Measurements from ENCODE around the gene FNBP1. TPM values are rescaled to one million over a fixed set of nuclear protein-coding genes. Genes with fewer than 3 reads are reported as not detected.

FNBP1 gene
- polyA plus RNA-seq, 1 of the 3 experiments (the other 2 are of a cell fraction): 11.0 TPM

- ChIA-PET CTCF (interaction anchor here (0.7 to 1.7 kb wide), 2 partner anchors 64 to 238 kb away, joined by 4 to 6 read pairs; no protein-coding TSS in a partner anchor), POLR2A (no interaction called here)
- Histone ChIP-seq H3K4me2 (no peak overlapping the region), H3K27me3 (ENCODE audit: insufficient read depth) (no peaks in the 10 kb centered on the region), H3K79me2 (ENCODE audit: insufficient read depth) (no peaks in the 10 kb centered on the region), H3K36me3 (replicated peaks in 1 of 2; ENCODE audit: control insufficient read depth in 1 of 2, insufficient read depth in 2 of 2, low read length in 1 of 2) (peaks cover 0 to 8% of the 10 kb centered on the region in 2 experiments), H3K27ac (ENCODE audit: low read depth in 2 of 2, low read length in 1 of 2) (no peak overlapping the region; a peak in 1 of 4 replicates), H3K9ac (no peak overlapping the region), H3K4me1 (ENCODE audit: control insufficient read depth in 1 of 2, insufficient read depth in 2 of 2, low read depth in 1 of 2, low read length in 1 of 2) (peaks cover 0 to 11% of the 10 kb centered on the region in 2 experiments; a peak in 1 of 4 replicates), H3F3A (replicated peaks; ENCODE audit: insufficient read depth) (no peaks in the 10 kb centered on the region), H3K4me3 (ENCODE audit: low read depth in 2 of 2, low read length in 1 of 2) (no peak overlapping the region), H3K9me2 (no peaks in the 10 kb centered on the region), H4K20me1 (ENCODE audit: insufficient read depth) (no peaks in the 10 kb centered on the region), H3K9me3 (no peaks in the 10 kb centered on the region), H2AFZ (ENCODE audit: low read depth) (no peak overlapping the region)
- no peak for DNase-seq
- TF ChIP-seq FOXM1 (IDR thresholded peaks at IDR 0.05; ENCODE audit: low read depth): no peak
- no peak for TF ChIP-seq MEF2A (IDR thresholded peaks at IDR 0.05; ENCODE audit: borderline replicate concordance, low read depth)
- no peak for TF ChIP-seq USF2 (IDR thresholded peaks at IDR 0.05; ENCODE audit: borderline replicate concordance, low read depth, low read length)
- TF ChIP-seq SMC3 (IDR thresholded peaks at IDR 0.05; ENCODE audit: low read depth, low read length): no peak
- no peak for TF ChIP-seq MXI1 (IDR thresholded peaks at IDR 0.05; ENCODE audit: low read depth, low read length)
- no peak for TF ChIP-seq POLR2AphosphoS5 (IDR thresholded peaks at IDR 0.05; ENCODE audit: low read depth, low read length)
- no peak for TF ChIP-seq PBX3 (IDR thresholded peaks at IDR 0.05)
- no peak for TF ChIP-seq RCOR1 (IDR thresholded peaks at IDR 0.05; ENCODE audit: low read length)
- TF ChIP-seq FOXJ3 (CRISPR knock-in tag; IDR thresholded peaks at IDR 0.05): no peak
- 92% methylated on average over 22 of the region's 28 CpGs for WGBS (ENCODE audit: low lambda C conversion rate)
These were observed 174.0 kb downstream of the FNBP1 start for GRCh38 chr9:129868872-129869486.

GRCh38 chr9:129868023-129868871 lies 174.7 kb downstream of the FNBP1 start:
- CTCF ChIA-PET: interaction anchor here (0.5 to 1.1 kb wide), 4 partner anchors 11 to 395 kb away, joined by 3 to 4 read pairs (median 3); no protein-coding TSS in a partner anchor
- no peaks in the 10 kb centered on the region for H4K20me1 ChIP-seq (ENCODE audit: insufficient read depth)
- TF ChIP-seq EZH2phosphoT487 (IDR thresholded peaks at IDR 0.05; ENCODE audit: borderline replicate concordance, low read depth) (no peak), GABPA (IDR thresholded peaks at IDR 0.05; ENCODE audit: low read depth) (no peak), REST (IDR thresholded peaks at IDR 0.05; ENCODE audit: low read depth, low read length) (no peak), CTCF (IDR thresholded peaks at IDR 0.05) (no peak), FOXJ3 (CRISPR knock-in tag; IDR thresholded peaks at IDR 0.05) (no peak), POLR2AphosphoS5 (IDR thresholded peaks at IDR 0.05; ENCODE audit: low read depth, low read length) (no peak), TEAD4 (IDR thresholded peaks at IDR 0.05; ENCODE audit: borderline replicate concordance, insufficient read depth) (no peak), FOSL2 (IDR thresholded peaks at IDR 0.05; ENCODE audit: borderline replicate concordance, low read depth) (no peak), CHD2 (IDR thresholded peaks at IDR 0.05; ENCODE audit: low read length, partially characterized antibody) (no peak), TAF1 (IDR thresholded peaks at IDR 0.05; ENCODE audit: borderline replicate concordance, low read depth, low read length) (no peak)

More at GRCh38 chr9:129868023-129868871, 174.7 kb downstream of the FNBP1 start:
- H3K9ac ChIP-seq: no peak overlapping the region
- H3K4me3 ChIP-seq (ENCODE audit: low read depth in 2 of 2, low read length in 1 of 2): no peak overlapping the region
- no peak overlapping the region for H3K4me2 ChIP-seq
- peaks cover 0 to 14% of the 10 kb centered on the region in 2 experiments; a peak in 1 of 4 replicates for H3K4me1 ChIP-seq (ENCODE audit: control insufficient read depth in 1 of 2, insufficient read depth in 2 of 2, low read depth in 1 of 2, low read length in 1 of 2)
- H3K9me3 ChIP-seq: no peaks in the 10 kb centered on the region
- no peaks in the 10 kb centered on the region for H3K9me2 ChIP-seq
- H2AFZ ChIP-seq (ENCODE audit: low read depth): no peak overlapping the region
- H3K27ac ChIP-seq (ENCODE audit: low read depth in 2 of 2, low read length in 1 of 2): no peak overlapping the region
- no peaks in the 10 kb centered on the region for H3F3A ChIP-seq (replicated peaks; ENCODE audit: insufficient read depth)
- H3K27me3 ChIP-seq (ENCODE audit: insufficient read depth): no peaks in the 10 kb centered on the region
- no peaks in the 10 kb centered on the region for H3K79me2 ChIP-seq (ENCODE audit: insufficient read depth)
- WGBS (ENCODE audit: low lambda C conversion rate): 91% methylated on average over 28 of the region's 48 CpGs
- DNase-seq: no peak
- H3K36me3 ChIP-seq (replicated peaks in 1 of 2; ENCODE audit: control insufficient read depth in 1 of 2, insufficient read depth in 2 of 2, low read length in 1 of 2): peaks cover 0 to 8% of the 10 kb centered on the region in 2 experiments
- POLR2A ChIA-PET: no interaction called here
